Fibroblast of lung (primary cell): ENCODE measurements around the gene CPNE6.

ENCODE experiments used
- EZH2 ChIP-seq: IDR thresholded peaks from 2 replicates; pipeline ENCODE4 v1.5.1; 2012; ENCODE audit warnings: low read length, control low read depth, mild to moderate bottlenecking; ENCODE audit errors: missing control alignments
- TF ChIP-seq, protein P1 (sequence below), 2 donors: IDR thresholded peaks in 1 of 2; conservative IDR thresholded peaks in 1 of 2; 1 replicate in 1 of 2; 2 replicates in 1 of 2; pipeline ENCODE4 v1.5.1; 2011 to 2012; ENCODE audit warnings: low read length in 2 of 2, control low read depth in 1 of 2, inconsistent platforms in 1 of 2, low read depth in 1 of 2, mild to moderate bottlenecking in 1 of 2

- TF ChIP-seq, protein P1, sequence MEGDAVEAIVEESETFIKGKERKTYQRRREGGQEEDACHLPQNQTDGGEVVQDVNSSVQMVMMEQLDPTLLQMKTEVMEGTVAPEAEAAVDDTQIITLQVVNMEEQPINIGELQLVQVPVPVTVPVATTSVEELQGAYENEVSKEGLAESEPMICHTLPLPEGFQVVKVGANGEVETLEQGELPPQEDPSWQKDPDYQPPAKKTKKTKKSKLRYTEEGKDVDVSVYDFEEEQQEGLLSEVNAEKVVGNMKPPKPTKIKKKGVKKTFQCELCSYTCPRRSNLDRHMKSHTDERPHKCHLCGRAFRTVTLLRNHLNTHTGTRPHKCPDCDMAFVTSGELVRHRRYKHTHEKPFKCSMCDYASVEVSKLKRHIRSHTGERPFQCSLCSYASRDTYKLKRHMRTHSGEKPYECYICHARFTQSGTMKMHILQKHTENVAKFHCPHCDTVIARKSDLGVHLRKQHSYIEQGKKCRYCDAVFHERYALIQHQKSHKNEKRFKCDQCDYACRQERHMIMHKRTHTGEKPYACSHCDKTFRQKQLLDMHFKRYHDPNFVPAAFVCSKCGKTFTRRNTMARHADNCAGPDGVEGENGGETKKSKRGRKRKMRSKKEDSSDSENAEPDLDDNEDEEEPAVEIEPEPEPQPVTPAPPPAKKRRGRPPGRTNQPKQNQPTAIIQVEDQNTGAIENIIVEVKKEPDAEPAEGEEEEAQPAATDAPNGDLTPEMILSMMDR (conservative IDR thresholded peaks at IDR 0.05 in 1 of 2, IDR thresholded peaks at IDR 0.05 in 1 of 2; ENCODE audit: low read depth in 1 of 2, low read length in 2 of 2): no peak
- TF ChIP-seq EZH2: no peak
Observed at GRCh38 chr14:24094841-24095270, 23.5 kb downstream of the CPNE6 start.
